HG03280 (cell line): Measurements from ENCODE around the gene MCF2L2.
A peak's percentile ranks its signal among the peaks of the same experiment; 100 is the strongest.

Experiments
- ATAC-seq: cut with Tn5 transposase; IDR thresholded peaks from one replicate; pipeline ENCODE4 v1.9.1; 2021; ENCODE audit warnings: mild to moderate bottlenecking, moderate library complexity; ENCODE audit not compliant: unreplicated experiment

The MCF2L2 gene

DNA sequence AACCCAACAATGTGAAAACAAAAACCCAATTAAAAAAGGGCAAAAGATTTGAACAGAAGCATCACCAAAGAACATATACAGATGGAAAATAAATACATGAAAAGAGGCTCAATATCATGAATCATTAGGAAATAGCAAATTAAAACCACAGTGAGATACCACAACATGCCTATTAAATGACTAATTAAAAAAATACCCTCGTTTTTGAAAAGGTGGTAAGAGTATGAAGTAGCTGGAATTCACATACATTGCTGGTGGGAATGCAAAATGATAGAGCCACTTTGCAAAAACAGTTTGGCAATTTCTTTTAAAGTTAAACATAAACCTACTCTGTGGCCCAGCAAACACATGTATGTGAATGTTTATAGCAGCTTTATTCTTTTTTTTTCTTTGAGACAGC is 99.6 kb downstream of the MCF2L2 start:
- no peak for ATAC-seq

DNA sequence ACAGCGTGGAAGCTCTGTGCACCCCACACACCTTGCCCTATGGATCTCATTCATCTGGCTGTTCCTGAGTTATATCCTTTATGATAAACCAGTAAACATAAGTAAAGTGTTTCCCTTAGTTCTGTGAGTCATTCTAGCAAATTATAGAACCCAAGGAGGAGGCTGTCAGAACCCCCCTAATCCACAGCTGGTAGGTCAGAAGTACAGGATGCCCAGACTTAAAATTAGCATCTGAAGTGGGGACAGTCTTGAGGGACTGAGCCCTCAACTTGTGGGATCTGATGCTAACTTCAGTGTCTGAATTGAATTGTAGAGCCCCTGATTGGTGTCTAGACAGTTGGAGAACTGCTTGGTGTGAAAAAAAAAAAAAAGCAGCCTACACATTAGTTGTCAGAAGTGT is 100.3 kb downstream of the MCF2L2 start:
- no peak for ATAC-seq

DNA sequence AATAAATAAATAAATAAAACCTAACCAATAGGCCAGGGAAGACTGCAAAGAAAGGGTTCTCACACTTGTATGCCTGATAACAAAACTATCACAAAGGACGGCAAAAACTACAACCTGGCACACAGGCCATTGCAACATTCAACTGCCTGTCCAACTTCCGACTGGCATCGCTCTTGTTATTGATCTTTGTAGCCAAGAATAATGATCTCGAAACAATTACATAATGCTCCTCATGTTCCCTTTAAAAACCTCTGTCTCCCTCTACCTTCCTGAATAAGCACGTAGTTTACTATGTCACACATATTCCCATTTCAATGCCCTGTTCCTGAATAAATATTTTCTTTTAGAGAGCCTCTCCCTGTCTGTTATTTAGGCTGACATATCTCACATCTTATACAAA is 101.1 kb downstream of the MCF2L2 start:
- no peak for ATAC-seq

DNA sequence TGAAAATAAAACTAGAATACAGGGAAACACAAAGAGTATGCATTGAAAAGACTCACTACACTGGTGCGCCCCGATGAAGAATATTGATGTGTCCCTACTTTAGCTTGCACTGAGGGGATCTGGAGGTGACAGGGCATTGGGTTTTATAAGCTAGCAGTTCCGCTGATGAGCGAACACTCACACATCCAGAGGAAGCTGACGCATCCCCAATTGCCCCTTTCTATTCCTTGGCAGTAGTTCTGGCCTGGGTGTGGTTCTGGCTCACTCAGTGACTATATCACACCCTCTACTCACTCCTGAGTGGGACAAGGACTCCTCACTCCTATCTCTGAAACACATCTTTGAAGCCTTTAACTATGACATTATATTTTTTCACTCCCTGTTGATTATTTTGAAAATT is 104.3 kb downstream of the MCF2L2 start:
- ATAC-seq, result no peak

DNA sequence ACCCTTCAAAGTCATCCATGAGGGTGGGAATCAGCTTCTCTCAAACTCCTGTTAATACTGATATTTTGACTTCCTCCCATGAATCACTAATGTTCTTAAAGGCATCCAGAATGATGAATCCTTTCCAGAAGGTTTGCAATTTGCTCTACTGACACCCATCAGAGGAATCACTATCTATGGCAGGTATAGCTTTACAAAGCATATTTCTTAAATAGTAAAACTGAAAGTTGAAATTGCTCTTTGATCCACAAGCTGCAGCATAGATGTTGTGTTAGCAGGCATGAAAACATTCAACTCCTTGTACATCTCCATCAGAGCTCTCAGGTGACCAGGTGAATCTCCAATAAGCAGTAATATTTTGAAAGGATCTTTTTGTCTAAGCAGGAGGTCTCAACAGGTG is 109.0 kb downstream of the MCF2L2 start:
- no peak for ATAC-seq

DNA sequence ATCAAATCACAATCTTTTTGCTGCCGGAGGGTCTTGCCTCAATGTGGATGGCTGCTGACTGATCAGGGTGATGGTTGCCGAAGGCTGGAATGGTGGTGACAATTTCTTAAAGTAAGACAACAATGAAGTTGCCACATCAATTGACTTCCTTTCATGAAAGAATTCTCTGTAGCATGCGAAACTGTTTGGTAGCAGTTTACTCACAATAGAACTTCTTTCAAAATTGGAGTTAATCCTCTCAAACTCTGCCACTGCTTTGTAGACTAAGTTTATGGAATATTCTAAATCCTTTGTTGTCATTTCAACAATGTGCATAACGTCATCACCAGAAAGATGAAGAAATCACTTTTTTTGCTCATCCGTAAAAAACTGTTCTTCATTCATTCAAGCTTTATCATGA is 109.5 kb downstream of the MCF2L2 start:
- no peak for ATAC-seq

DNA sequence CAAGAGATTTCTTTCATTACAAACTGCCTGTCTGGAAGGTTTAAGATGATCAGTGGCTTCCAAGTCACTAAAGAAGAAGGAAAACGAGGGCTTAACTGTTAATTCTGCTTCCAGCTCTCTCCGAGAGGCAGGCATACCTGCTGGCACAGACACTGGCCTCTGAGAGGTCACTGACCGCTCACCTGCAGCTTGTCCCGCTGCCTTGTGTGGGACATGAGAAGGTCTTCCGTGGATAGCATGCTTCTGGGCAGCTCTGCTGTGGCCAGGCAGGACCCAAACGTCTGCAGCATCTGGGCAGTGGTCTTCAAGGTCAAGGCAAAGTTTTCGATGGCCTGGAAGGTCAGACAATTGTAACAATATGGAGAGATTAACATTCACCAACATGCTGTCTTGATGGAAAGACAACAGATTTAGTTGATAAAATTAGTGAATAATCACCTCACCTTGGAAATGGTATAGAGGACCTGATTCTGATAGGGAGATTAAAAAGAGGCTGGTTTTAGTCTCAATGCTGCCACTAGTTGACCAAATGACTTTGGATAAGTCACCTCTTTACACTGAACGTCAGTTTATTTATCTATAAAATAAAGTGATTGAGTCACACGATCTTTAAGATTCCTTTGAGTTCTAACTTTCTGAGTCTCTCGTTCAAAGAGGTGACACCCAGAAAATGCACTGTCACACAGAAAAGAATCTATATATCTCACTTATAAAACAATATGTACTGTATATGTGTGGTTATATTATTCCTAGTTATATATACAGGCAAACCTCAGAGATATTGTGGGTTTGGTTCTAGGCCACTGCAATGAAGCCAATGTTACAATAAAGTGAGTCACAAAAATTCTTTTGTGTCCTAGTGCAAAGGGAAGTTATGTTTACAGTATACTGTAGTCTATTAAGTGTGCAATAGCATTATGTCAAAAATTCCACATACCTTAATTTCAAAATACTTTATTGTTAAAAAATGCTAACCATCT is 110.2 kb downstream of the MCF2L2 start:
- no peak for ATAC-seq

DNA sequence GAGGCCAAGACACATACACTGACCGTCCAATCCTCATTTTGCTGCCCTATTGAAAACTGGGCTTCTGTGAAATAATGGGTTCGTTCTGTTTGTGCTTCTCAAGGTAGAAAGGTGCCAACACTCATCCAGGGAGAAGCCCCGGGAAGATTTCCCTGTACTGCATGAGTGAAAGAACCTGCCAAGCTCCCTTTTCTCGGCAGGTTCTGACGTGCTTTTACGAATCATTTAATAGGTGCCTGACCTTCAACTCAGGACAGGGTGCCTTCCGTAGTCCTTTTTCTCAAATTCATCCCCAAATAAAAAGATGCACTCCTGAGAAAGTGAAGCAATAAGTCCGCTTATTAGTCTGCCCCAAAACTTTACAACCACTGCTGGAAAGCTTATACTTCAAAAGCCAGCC is 111.1 kb downstream of the MCF2L2 start:
- no peak for ATAC-seq

DNA sequence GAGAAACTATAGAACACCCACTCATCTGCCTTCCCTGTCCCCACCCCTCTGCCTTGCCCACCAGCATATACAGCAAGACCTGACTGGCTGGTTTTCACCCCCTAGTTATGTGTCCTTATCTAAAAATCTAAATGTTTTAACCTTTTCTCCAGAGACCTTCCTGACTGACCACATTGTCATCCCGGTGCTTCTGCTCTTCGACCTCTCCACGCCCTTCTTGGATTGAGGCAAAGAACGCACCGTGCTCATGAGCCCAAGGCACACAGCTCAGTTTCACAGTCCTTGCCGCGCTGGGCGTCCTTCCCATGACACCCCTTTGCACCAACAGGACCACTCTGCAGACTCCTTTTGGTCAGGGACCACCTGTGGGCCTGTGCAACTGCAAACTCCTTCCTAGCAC is 112.7 kb downstream of the MCF2L2 start:
- no peak for ATAC-seq

DNA sequence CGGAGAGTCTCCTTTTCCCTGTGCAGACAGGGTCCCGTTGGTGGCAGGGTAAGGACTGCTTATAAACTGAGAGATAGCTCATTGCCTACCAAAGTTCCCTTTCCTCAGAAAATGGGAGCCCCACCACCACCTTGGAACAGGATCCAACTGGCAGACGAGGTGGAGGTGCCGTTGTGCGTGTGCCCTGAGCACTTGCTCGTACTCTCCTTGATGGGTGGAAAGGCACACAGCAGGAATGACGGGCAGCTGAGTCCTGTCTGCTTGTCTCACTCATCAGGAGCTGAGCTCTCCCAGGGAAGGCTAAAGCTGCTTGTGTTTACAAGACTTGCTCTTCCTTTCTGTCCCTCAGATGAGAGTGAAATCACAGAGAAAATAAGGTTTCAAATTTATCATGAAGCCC is 114.7 kb downstream of the MCF2L2 start:
- ATAC-seq, result no peak

DNA sequence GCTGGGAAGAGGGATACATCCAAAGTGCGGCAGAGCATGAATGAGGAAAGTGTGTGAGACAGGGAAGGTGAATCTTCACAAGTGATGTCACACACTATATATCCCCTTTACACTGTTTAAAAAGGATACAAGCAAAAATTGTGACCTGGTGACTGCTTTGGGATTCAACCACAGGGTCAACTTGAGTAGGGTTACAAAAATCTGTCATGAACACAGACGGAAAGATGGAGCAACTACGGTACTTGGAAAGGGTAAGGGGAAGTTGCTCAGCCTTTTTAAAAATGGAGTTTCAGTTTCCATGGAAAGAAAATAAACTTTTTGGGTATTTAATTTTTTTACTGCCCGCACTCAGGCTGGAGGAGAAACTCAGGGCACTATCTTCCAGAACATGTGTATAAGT is 115.1 kb downstream of the MCF2L2 start:
- ATAC-seq, result no peak

DNA sequence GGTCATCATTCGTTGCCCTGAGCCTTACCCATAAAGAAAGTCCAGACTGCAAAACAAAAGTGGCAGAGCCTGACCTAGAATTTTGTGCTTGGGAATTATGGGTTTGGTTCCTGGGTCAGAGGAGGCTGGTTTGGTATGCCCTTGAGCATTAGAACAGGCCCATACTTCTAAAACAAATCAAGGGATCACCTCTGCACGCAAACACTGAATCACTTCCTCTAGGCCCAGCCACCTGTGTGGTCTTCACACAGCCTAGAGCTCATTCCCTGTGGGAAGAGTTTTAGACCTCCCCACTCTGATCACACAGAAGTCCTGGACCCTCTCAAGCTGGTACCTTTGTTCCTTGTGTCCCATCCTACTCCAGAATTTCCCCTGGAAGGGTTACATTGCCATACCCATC is 116.0 kb downstream of the MCF2L2 start:
- no peak for ATAC-seq

DNA sequence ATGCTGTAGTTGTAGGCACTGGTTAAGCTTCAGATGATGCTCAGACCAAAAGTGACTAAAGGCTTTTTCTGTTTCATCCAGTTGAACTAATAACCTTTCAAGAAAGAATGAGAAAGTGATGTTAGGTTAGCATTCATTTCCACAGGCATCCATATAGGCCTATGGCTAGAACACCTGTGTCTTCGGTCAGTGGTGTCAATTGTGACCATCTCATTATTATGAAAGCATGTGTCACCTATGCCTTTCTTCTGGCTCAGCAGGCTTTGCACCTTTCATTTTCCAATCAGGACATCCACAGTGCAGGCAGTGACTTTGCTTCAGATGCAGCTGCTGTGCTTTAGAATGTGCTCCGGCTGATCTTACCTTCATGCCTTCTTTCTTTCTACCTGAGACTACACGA is 117.5 kb downstream of the MCF2L2 start:
- no peak for ATAC-seq

DNA sequence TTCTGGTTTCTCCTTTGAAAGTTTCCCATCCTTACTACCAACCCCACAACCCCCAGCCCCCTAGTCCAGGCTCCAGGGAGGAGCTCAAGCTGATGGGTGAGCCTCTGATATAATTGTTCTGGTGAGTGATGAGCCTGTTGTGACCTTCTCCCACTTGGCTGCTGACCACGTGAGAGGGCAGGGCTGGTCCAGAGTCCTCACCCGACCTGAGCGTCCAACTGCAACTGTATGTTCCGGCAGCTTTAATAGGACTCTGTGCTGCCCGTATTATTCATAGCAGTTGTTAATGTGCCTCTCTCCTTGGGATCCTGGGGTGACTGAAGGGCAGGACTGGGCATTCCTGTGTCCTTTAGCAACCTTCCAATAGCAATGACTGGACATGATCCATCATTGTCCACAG is 119.1 kb downstream of the MCF2L2 start:
- no peak for ATAC-seq

DNA sequence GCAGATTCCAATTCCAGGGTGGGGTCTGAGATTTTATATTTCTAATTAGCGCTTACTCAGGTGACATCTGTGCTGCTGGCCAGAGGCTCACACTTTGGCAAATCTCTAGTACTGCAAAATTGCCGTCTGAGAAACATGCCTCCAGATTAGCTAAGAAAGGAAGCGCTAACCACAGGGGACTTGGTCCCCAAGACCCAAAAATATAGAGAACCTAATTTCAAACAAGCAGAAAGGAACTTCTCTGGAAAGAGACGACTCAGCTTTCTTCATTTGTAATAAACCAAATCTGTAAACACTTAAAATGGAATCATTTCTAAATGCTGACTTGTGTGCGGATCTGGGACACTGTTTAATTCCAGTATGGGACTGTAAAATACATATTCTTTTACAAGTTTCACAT is 119.7 kb downstream of the MCF2L2 start:
- ATAC-seq, result no peak

DNA sequence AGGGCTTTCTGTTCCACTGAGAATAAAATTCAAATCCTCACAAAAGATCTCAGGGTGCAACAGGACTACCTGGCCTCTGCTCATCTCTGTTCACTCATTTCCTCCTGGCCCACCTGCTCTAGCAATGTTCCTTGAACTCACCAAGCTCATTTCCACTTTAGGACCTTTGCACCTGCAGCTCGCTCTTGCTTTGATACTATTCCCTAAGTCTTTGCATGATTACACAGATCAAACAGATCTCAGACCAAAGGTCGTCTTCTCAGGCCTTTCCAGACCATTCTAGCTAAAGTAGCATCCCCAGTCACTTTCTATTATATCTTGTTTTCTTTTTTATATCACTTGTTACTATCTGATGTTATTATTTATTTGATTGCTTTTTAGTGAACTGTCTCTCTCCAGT is 120.7 kb downstream of the MCF2L2 start:
- no peak for ATAC-seq

DNA sequence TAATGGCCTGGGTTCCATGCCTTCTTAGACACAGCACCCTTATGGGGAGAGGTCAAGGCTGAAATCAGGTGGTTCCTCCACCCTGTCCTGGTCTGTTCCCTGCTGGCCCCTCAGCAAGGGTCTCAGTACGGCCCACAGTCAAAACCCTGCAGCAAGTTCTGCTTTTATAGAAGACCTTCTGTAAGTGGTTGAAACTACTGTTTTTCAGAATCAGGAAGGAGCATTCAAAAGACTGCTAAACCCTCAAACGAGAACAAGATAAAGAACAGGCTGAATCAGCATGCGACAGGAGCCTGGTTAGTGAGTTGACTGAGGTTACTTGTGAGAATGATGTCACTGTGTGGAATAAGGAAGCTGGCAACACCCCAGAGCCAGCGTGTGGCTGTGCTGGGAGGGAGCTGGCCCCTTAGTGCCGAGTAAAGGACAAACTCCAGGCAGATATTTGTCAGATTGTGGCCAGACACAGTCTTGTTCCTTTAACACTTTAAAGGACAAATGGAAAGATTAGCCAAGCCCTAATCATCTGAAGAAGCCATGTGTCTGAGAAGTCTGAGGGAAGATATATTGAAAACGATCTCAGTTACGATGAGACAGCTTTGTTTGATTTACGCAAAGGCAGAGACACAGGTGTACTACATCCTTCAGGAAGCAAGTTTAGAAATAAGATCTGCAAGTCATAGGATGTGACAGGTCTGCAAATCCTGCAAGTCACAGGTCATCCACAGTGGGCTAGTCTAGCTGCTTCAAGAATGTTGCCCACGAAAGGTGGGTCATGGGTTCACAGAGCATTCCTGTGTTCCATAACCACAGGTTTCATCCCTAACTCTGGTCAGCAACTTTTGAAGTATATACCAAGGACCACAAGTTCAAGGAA is 121.4 kb downstream of the MCF2L2 start:
- peak; percentile 76 for ATAC-seq

DNA sequence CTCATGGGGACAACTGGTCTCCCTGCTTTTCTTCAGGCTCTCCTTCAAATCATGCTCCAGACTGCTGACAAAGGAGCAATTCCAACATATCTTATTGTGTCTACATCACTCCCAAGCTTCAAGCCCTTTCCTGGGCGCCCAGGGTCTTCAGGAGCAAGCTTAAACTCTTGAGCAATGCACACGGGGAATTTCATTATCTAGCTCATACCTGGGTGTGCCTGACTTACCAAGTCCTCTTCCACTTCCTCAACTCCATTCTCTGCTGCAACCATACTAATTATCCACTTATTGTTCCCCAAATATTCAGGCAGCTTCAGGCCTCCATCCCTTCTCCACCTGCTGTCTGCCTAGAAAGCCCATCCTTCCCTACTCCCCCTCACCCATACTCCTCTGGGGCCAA is 124.7 kb downstream of the MCF2L2 start:
- ATAC-seq, result no peak

DNA sequence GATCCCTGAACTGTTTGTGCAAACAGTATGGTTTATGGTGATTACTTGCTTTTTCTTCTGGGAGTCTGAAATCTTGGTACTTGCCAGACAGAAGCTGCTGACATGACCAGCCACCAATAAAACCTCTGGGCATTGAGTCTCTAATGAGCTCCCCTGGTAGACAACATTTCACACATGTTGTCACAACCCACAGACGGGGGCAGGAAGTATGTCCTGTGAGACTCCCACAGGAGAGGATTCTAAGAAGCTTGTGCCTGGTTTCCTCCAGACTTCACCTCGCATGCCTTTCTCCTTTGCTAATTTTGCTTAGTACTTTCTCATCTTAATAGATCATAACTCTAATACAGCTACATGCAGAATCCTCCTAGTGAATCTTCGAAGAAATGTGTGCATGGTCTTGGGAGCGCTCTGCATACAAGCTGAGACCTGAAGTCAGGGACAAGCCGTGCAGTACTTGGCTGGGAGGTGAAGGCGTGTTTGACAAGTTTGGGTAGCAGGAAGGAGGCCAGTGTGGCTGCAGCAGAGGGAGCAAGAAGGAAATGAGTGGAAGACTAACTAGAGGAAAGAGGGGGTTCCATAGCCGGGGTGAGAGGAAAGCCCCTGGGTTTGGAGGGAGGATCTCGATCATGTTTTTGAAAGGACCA is 126.4 kb downstream of the MCF2L2 start:
- ATAC-seq, result no peak

DNA sequence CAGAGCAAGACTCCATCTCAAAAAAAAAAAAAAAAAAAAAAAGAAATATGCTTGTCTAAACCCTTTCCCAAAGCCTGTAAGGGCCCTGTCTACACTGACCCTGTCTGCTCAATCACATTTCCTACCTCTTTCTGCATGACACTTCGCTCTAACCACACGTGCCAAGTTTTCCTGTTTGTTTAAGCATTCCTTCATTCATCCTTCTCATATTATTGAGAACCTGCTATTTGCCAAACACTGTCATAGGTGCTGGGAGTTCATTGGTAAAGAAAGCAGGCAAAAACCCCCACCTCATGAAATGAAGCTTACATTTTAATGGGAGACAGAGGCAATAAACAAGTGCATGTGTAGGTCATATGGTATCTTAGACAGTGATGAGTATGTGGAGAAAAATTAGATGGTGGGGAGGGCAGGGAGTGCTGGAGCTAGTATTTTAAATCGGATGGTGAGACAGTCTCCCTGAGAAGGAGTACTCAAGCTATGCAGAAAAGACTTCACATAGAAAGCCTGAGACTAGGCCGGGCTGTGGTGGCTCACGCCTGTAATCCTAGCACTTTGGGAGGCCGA is 127.3 kb downstream of the MCF2L2 start:
- no peak for ATAC-seq

DNA sequence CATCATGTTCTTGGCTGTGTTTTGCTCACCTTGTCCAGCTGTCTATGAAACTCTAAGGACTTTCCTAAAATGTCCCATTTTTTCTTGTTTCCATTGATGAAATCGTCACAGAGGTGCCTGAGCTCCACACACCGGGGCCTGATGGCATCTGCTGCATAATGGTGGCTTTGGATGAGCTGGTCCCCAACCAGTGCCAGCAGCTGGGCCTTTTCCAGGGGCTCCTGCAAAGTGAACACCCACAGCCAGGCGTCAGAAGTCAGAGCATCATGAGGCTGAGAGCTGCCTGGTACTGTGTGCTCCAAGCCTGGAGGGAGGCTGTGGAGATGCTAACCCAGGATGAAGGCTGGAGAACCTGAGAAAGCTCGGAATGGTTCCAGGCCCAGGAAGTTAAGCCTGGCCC is 128.4 kb downstream of the MCF2L2 start:
- ATAC-seq, result no peak
